CD14-positive monocyte (primary cell): Measurements from ENCODE around the gene PWWP2B. TPM values are rescaled to one million over a fixed set of nuclear protein-coding genes. Genes with fewer than 3 reads are reported as not detected.

Experiments used
- DNase-seq, 3 donors: peaks; one replicate each; pipeline ENCODE4 v3.0.0-alpha.2; 2011 to 2022
- H2AFZ ChIP-seq: 2 replicates; pipeline ENCODE4 v1.6.0; 2012; ENCODE audit warnings: mild to moderate bottlenecking, low read depth, low read length, inconsistent platforms; ENCODE audit not compliant: insufficient read depth, poor library complexity, severe bottlenecking
- H3K27ac ChIP-seq, 2 donors: 1 replicate in 1 of 2; 2 replicates in 1 of 2; pipeline ENCODE4 v1.5.1; 2012 to 2013; ENCODE audit warnings: low read length in 2 of 2, control low read depth in 1 of 2, inconsistent platforms in 1 of 2, low read depth in 1 of 2, mild to moderate bottlenecking in 1 of 2
- H3K27me3 ChIP-seq, 2 donors: one replicate each; pipeline versions ENCODE4 v1.6.0 to v1.6.1; 2011 to 2013; ENCODE audit warnings: low read length in 2 of 2; ENCODE audit not compliant: control insufficient read depth in 2 of 2, insufficient read depth in 2 of 2
- H3K36me3 ChIP-seq, 2 donors: replicated peaks in 1 of 2; 1 replicate in 1 of 2; 2 replicates in 1 of 2; pipeline versions ENCODE4 v1.5.1 to v1.6.1; 2012 to 2013; ENCODE audit warnings: low read length in 2 of 2, control low read depth in 1 of 2, inconsistent platforms in 1 of 2, mild to moderate bottlenecking in 1 of 2; ENCODE audit not compliant: insufficient read depth in 2 of 2, control insufficient read depth in 1 of 2
- H3K4me1 ChIP-seq, 2 donors: 1 replicate in 1 of 2; 2 replicates in 1 of 2; pipeline versions ENCODE4 v1.5.1 to v1.6.1; 2012 to 2013; ENCODE audit warnings: low read length in 2 of 2, control low read depth in 1 of 2, inconsistent platforms in 1 of 2, mild to moderate bottlenecking in 1 of 2, moderate library complexity in 1 of 2; ENCODE audit not compliant: insufficient read depth in 2 of 2, control insufficient read depth in 1 of 2
- H3K4me2 ChIP-seq: replicated peaks from 2 replicates; pipeline ENCODE3; 2012; ENCODE audit warnings: low read length, moderate library complexity, mild to moderate bottlenecking; ENCODE audit not compliant: poor library complexity, severe bottlenecking; ENCODE audit errors: extremely low read depth
- H3K4me3 ChIP-seq, 3 experiments: fragments of 200-600 bp in 1 of 3; sonication (generic) in 1 of 3; replicated peaks in 1 of 3; 1 replicate in 2 of 3; 2 replicates in 1 of 3; pipeline ENCODE4 v1.5.1; 2011 to 2013; ENCODE audit warnings: low read length in 3 of 3, mild to moderate bottlenecking in 3 of 3, control low read depth in 2 of 3, low read depth in 2 of 3, inconsistent platforms in 1 of 3, moderate library complexity in 1 of 3
- H3K79me2 ChIP-seq: 2 replicates; pipeline ENCODE4 v1.6.0; 2012; ENCODE audit warnings: mild to moderate bottlenecking, control low read depth, inconsistent platforms, low read length, moderate library complexity; ENCODE audit not compliant: insufficient read depth
- H3K9ac ChIP-seq: 2 replicates; pipeline ENCODE4 v1.6.0; 2017; ENCODE audit warnings: low read length, mild to moderate bottlenecking; ENCODE audit not compliant: insufficient read depth, poor library complexity, severe bottlenecking
- H3K9me3 ChIP-seq, 2 donors: replicated peaks in 1 of 2; 1 replicate in 1 of 2; 2 replicates in 1 of 2; pipeline versions ENCODE4 v1.5.1 to v1.6.1; 2012 to 2013; ENCODE audit warnings: low read length in 2 of 2, control low read depth in 1 of 2; ENCODE audit not compliant: control insufficient read depth in 1 of 2, insufficient read depth in 1 of 2
- H4K20me1 ChIP-seq: 2 replicates; pipeline ENCODE4 v1.6.0; 2012; ENCODE audit warnings: mild to moderate bottlenecking, low read length, control low read depth, moderate library complexity; ENCODE audit not compliant: insufficient read depth
- H3K27ac Mint-ChIP-seq, 7 donors: one replicate each; pipeline ENCODE4 v1.8.0; 2020; ENCODE audit warnings: mild to moderate bottlenecking in 7 of 7, mixed read lengths in 7 of 7, moderate library complexity in 6 of 7, inconsistent platforms in 2 of 7
- H3K27me3 Mint-ChIP-seq, 3 donors: one replicate each; pipeline ENCODE4 v1.8.0; 2021 to 2022; ENCODE audit warnings: low read depth in 3 of 3, mild to moderate bottlenecking in 3 of 3, mixed read lengths in 3 of 3, moderate library complexity in 3 of 3, inconsistent platforms in 1 of 3
- H3K36me3 Mint-ChIP-seq, 2 donors: one replicate each; pipeline ENCODE4 v1.8.0; 2020; ENCODE audit warnings: mixed read lengths in 2 of 2, inconsistent platforms in 1 of 2, mild to moderate bottlenecking in 1 of 2
- H3K4me1 Mint-ChIP-seq: one replicate; pipeline ENCODE4 v1.8.0; 2020; ENCODE audit warnings: mild to moderate bottlenecking, mixed read lengths
- H3K4me3 Mint-ChIP-seq, 2 donors: one replicate each; pipeline ENCODE4 v1.8.0; 2020; ENCODE audit warnings: mild to moderate bottlenecking in 2 of 2, mixed read lengths in 2 of 2, moderate library complexity in 1 of 2
- H3K9me3 Mint-ChIP-seq, 7 donors: one replicate each; pipeline ENCODE4 v1.8.0; 2020 to 2022; ENCODE audit warnings: mixed read lengths in 7 of 7, mild to moderate bottlenecking in 6 of 7, moderate library complexity in 6 of 7, inconsistent platforms in 2 of 7
- WGBS: methylation state at CpG from one replicate; pipeline ENCODE4 v1.1.5; 2013; ENCODE audit warnings: missing lambda C conversion rate; ENCODE audit not compliant: insufficient coverage; 5-methylcytosine and 5-hydroxymethylcytosine counted together
- intact Hi-C, 2 donors: fragments of 100-400 bp; cut with micrococcal nuclease; formaldehyde crosslinking; loops; one replicate each; pipeline versions ENCODE4 v1.15.0 to v1.15.1; 2023
- polyA plus RNA-seq, 3 donors: library from polyadenylated mRNA; depleted of rRNA in 1 of 3; unstranded in 2 of 3; stranded (reverse) in 1 of 3; fragments of 300-500 nt in 2 of 3; fragments of >200 nt in 1 of 3; fragmentation: Illumina TruSeq in 2 of 3; gene quantifications; 1 replicate in 2 of 3; 2 replicates in 1 of 3; pipeline ENCODE4 v1.2.3, GENCODE V29; 2012 to 2021
- TF ChIP-seq, protein P1 (sequence below): fragments of 200-600 bp; IDR thresholded peaks from one replicate; pipeline ENCODE4 v1.8.0; 2022; ENCODE audit warnings: antibody characterized with exemption, mild to moderate bottlenecking

PWWP2B gene
- polyA plus RNA-seq, 3 donors, result 2.4 to 6.9 (median 2.7) TPM

DNA sequence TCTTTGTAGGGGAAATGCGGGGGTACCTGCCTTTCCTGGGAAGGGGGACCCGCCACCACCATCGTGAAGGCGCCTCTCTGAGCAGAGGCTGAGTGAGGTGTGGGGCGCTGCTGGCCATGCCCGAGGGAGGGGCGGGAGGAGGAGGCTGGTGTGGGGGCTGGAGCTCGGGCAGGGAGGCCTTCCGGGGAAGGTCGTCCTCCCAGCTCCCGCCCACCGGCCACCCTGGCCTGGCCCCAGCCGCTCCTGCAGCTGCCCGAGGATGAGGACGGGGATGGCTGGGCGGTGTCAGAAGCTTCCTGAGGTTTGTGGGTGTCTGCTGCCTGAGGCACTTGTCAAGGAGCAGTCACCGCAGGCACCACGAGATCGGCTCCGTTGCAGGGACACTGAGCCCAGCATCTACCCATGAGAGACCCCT lies 11.4 kb downstream of the PWWP2B start:
- peak overlapping the region; percentile 25 to 73 for H3K27ac ChIP-seq
- H3K79me2 ChIP-seq, result peaks cover 87% of the 10 kb centered on the region
- no peak for DNase-seq
- H3K4me2 ChIP-seq, result peak overlapping the region; percentile 78
- H3K4me1 ChIP-seq, result peaks cover 56 to 60% of the 10 kb centered on the region in 2 donors
- Mint-ChIP-seq H3K4me3 (peak overlapping the region; percentile 72 to 87), H3K36me3 (peaks cover 26 to 52% of the 10 kb centered on the region in 2 donors), H3K27me3 (peaks cover under 1 to 2% (median 1%) of the 10 kb centered on the region in 3 donors), H3K4me1 (peaks cover 54% of the 10 kb centered on the region), H3K27ac (peak overlapping the region; percentile 46 to 91 (median 86)), H3K9me3 (no peaks in the 10 kb centered on the region)
- TF ChIP-seq, protein P1, sequence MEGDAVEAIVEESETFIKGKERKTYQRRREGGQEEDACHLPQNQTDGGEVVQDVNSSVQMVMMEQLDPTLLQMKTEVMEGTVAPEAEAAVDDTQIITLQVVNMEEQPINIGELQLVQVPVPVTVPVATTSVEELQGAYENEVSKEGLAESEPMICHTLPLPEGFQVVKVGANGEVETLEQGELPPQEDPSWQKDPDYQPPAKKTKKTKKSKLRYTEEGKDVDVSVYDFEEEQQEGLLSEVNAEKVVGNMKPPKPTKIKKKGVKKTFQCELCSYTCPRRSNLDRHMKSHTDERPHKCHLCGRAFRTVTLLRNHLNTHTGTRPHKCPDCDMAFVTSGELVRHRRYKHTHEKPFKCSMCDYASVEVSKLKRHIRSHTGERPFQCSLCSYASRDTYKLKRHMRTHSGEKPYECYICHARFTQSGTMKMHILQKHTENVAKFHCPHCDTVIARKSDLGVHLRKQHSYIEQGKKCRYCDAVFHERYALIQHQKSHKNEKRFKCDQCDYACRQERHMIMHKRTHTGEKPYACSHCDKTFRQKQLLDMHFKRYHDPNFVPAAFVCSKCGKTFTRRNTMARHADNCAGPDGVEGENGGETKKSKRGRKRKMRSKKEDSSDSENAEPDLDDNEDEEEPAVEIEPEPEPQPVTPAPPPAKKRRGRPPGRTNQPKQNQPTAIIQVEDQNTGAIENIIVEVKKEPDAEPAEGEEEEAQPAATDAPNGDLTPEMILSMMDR, result peak; percentile 1
- peak overlapping the region in 2 of 3 experiments; percentile 9 to 68 for H3K4me3 ChIP-seq
- intact Hi-C loops, result no loop called here
- no peaks in the 10 kb centered on the region for H3K27me3 ChIP-seq
- H4K20me1 ChIP-seq, result peaks cover 43% of the 10 kb centered on the region
- H2AFZ ChIP-seq, result peak overlapping the region; percentile 32
- H3K9ac ChIP-seq, result peak overlapping the region; percentile 69
- no peaks in the 10 kb centered on the region for H3K9me3 ChIP-seq
- 12% methylated on average over 19 of the region's 20 CpGs for WGBS
- H3K36me3 ChIP-seq, result peaks cover 26 to 28% of the 10 kb centered on the region in 2 donors

DNA sequence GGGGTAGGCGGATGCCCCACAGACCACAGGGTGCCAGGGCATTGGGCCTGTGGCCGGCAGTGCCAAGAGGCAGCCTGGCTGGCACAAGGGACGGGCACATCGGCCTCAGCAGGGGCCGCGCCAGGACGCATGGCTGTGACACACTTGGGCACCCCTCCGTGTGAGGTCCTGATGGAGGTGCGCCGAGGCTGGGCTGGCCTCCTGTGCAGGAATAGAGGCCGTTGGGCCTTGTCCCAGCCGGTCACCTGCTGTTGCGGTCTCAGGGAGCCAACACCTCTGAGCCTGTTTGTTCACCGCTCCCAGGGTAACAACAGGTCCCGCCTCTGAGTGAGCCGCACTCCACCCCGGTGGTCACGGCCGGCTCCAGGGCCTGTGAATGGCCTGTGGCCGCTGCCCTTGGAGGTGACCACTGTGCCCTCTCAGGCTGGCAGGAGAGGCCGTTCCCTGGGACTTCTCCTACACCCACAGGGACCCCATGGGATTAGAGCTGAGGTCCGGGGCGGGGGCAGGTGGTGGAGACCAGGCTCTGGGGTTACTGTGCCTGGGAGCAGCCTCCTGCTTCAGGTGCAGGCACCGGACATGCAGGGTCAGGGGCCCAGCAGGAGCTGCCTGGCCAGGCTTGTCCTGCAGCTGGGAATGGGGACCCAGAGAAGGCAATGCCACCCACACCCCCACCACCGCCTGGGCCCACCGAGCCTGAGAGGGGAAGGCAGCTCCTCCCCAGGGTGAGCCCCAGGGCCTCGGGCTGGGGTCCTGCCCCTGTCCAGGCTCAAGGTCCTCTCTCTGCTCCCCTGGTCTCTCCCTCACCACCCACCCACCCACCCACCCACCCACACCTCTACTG lies 12.0 kb downstream of the PWWP2B start:
- Mint-ChIP-seq H3K4me3 (peak overlapping the region in 1 of 2 donors; percentile 87), H3K27me3 (peaks cover 0 to 4% (median 1%) of the 10 kb centered on the region in 3 donors), H3K4me1 (peaks cover 56% of the 10 kb centered on the region), H3K36me3 (peaks cover 29 to 56% of the 10 kb centered on the region in 2 donors), H3K27ac (no peak overlapping the region), H3K9me3 (no peaks in the 10 kb centered on the region)
- H3K27me3 ChIP-seq, result no peaks in the 10 kb centered on the region
- no peaks in the 10 kb centered on the region for H3K9me3 ChIP-seq
- TF ChIP-seq, protein P1, result no peak
- H3K4me2 ChIP-seq, result peak overlapping the region; percentile 78
- H2AFZ ChIP-seq, result no peak overlapping the region
- peaks cover 28 to 29% of the 10 kb centered on the region in 2 donors for H3K36me3 ChIP-seq
- 87% methylated on average over 25 of the region's 27 CpGs for WGBS
- H4K20me1 ChIP-seq, result peaks cover 37% of the 10 kb centered on the region
- H3K4me3 ChIP-seq, result peak overlapping the region in 1 of 3 experiments; percentile 68
- peak overlapping the region; percentile 20 to 73 for H3K27ac ChIP-seq
- H3K4me1 ChIP-seq, result peaks cover 58 to 64% of the 10 kb centered on the region in 2 donors
- intact Hi-C loops, result no loop called here
- H3K79me2 ChIP-seq, result peaks cover 87% of the 10 kb centered on the region
- peak overlapping the region; percentile 69 for H3K9ac ChIP-seq
- no peak for DNase-seq
